GM21619 (cell line): ENCODE measurements around the gene PYGL.
A peak's percentile ranks its signal among the peaks of the same experiment; 100 is the strongest.
"Not testable (repeated sequence)": the region's sequence is repeated elsewhere in the genome, so short reads cannot be mapped to it uniquely, and the experiment has no call there.

Source experiments
- ATAC-seq: cut with Tn5 transposase; IDR thresholded peaks from one replicate; pipeline ENCODE4 v1.9.1; 2021; ENCODE audit not compliant: unreplicated experiment

The PYGL gene

GRCh38 chr14:50943943-50944646 is at the start of gene PYGL:
PYGL (minus strand) TSS chr14:50944483; CDS start chr14:50944403, 80 bp downstream.
- peak; percentile 53 for ATAC-seq

- ATAC-seq = no peak
Observed at GRCh38 chr14:50985859-50986331, 41.6 kb upstream of the PYGL start.

GRCh38 chr14:50985124-50985858 is 41.0 kb upstream of the PYGL start:
- ATAC-seq = no peak

- ATAC-seq = no peak
Observed at GRCh38 chr14:50984036-50984710, 39.9 kb upstream of the PYGL start.

- no peak for ATAC-seq
Observed at GRCh38 chr14:50979941-50980850, 35.9 kb upstream of the PYGL start.

- ATAC-seq = peak; percentile 95
Observed at GRCh38 chr14:50978888-50979287, 34.6 kb upstream of the PYGL start.

- ATAC-seq = no peak
Observed at GRCh38 chr14:50978529-50978871, 34.2 kb upstream of the PYGL start.

GRCh38 chr14:50977863-50978528 is 33.7 kb upstream of the PYGL start:
- ATAC-seq = no peak

- ATAC-seq = no peak
Observed at GRCh38 chr14:50974118-50974517, 29.8 kb upstream of the PYGL start.

- no peak for ATAC-seq
Observed at GRCh38 chr14:50972734-50973133, 28.5 kb upstream of the PYGL start.

GRCh38 chr14:50970886-50971781 is 26.9 kb upstream of the PYGL start:
- ATAC-seq = no peak

GRCh38 chr14:50967790-50968189 is 23.5 kb upstream of the PYGL start:
- no peak for ATAC-seq

GRCh38 chr14:50967103-50967502 is 22.8 kb upstream of the PYGL start:
- ATAC-seq = no peak

GRCh38 chr14:50964683-50965390 is 20.6 kb upstream of the PYGL start:
- ATAC-seq = no peak

- ATAC-seq = no peak
Observed at GRCh38 chr14:50963919-50964318, 19.6 kb upstream of the PYGL start.

GRCh38 chr14:50961605-50962221 is 17.4 kb upstream of the PYGL start:
- ATAC-seq = no peak

GRCh38 chr14:50957296-50957695 is 13.0 kb upstream of the PYGL start:
- ATAC-seq = no peak

- not testable (repeated sequence) for ATAC-seq
Observed at GRCh38 chr14:50956421-50956820, 12.1 kb upstream of the PYGL start.
